HUES6 (cell line): Measurements from ENCODE around the gene DDN.

ENCODE experiments used
- H3K27ac ChIP-seq: 2 replicates; pipeline ENCODE4 v1.7.0; 2013; ENCODE audit warnings: low read depth, mild to moderate bottlenecking, low read length, inconsistent platforms
- H3K27me3 ChIP-seq: 2 replicates; pipeline ENCODE4 v1.6.1; 2013; ENCODE audit warnings: low read length; ENCODE audit not compliant: control insufficient read depth, insufficient read depth
- H3K36me3 ChIP-seq: 2 replicates; pipeline ENCODE4 v1.6.1; 2013; ENCODE audit warnings: low read length; ENCODE audit not compliant: control insufficient read depth, insufficient read depth
- H3K4me1 ChIP-seq: 2 replicates; pipeline ENCODE4 v1.6.1; 2013; ENCODE audit warnings: low read length; ENCODE audit not compliant: control insufficient read depth, insufficient read depth
- H3K4me3 ChIP-seq: 2 replicates; pipeline ENCODE4 v1.5.1; 2013; ENCODE audit warnings: low read depth, low read length
- H3K9ac ChIP-seq: one replicate; pipeline ENCODE4 v1.6.1; 2013; ENCODE audit warnings: mild to moderate bottlenecking, low read length
- H3K9me3 ChIP-seq: 2 replicates; pipeline ENCODE4 v1.6.1; 2013; ENCODE audit warnings: low read depth, low read length; ENCODE audit not compliant: control insufficient read depth, insufficient read depth

DDN gene

GRCh38 chr12:49030119-49030518 is 30.9 kb upstream of the DDN start:
- H3K4me1 ChIP-seq: no peaks in the 10 kb centered on the region
- no peaks in the 10 kb centered on the region for H3K27me3 ChIP-seq
- no peak overlapping the region for H3K27ac ChIP-seq
- peaks cover 100% of the 10 kb centered on the region for H3K36me3 ChIP-seq
- no peak overlapping the region for H3K4me3 ChIP-seq
- no peaks in the 10 kb centered on the region for H3K9me3 ChIP-seq
- no peak overlapping the region for H3K9ac ChIP-seq

- Histone ChIP-seq H3K4me1 (no peaks in the 10 kb centered on the region), H3K36me3 (peaks cover 100% of the 10 kb centered on the region), H3K27me3 (no peaks in the 10 kb centered on the region), H3K4me3 (no peak overlapping the region), H3K27ac (no peak overlapping the region), H3K9ac (no peak overlapping the region), H3K9me3 (no peaks in the 10 kb centered on the region)
Measured at GRCh38 chr12:49028666-49029275, 29.6 kb upstream of the DDN start.

- Histone ChIP-seq H3K27me3 (no peaks in the 10 kb centered on the region), H3K36me3 (peaks cover 100% of the 10 kb centered on the region), H3K27ac (no peak overlapping the region), H3K9me3 (no peaks in the 10 kb centered on the region), H3K9ac (no peak overlapping the region), H3K4me3 (no peak overlapping the region), H3K4me1 (no peaks in the 10 kb centered on the region)
Measured at GRCh38 chr12:49027846-49028555, 28.8 kb upstream of the DDN start.

GRCh38 chr12:49026678-49027480 is 27.7 kb upstream of the DDN start:
- no peaks in the 10 kb centered on the region for H3K9me3 ChIP-seq
- H3K36me3 ChIP-seq: peaks cover 100% of the 10 kb centered on the region
- H3K4me3 ChIP-seq: no peak overlapping the region
- no peaks in the 10 kb centered on the region for H3K27me3 ChIP-seq
- no peak overlapping the region for H3K27ac ChIP-seq
- H3K9ac ChIP-seq: no peak overlapping the region
- H3K4me1 ChIP-seq: no peaks in the 10 kb centered on the region

GRCh38 chr12:49026101-49026500 is 26.9 kb upstream of the DDN start:
- Histone ChIP-seq H3K27me3 (no peaks in the 10 kb centered on the region), H3K4me1 (no peaks in the 10 kb centered on the region), H3K9me3 (no peaks in the 10 kb centered on the region), H3K36me3 (peaks cover 100% of the 10 kb centered on the region), H3K27ac (no peak overlapping the region), H3K4me3 (no peak overlapping the region), H3K9ac (no peak overlapping the region)

- Histone ChIP-seq H3K9me3 (no peaks in the 10 kb centered on the region), H3K4me3 (no peak overlapping the region), H3K36me3 (peaks cover 93% of the 10 kb centered on the region), H3K9ac (no peak overlapping the region), H3K27ac (no peak overlapping the region), H3K27me3 (no peaks in the 10 kb centered on the region), H3K4me1 (no peaks in the 10 kb centered on the region)
Measured at GRCh38 chr12:49025463-49025862, 26.3 kb upstream of the DDN start.

GRCh38 chr12:49024543-49024942 is 25.4 kb upstream of the DDN start:
- Histone ChIP-seq H3K4me3 (no peak overlapping the region), H3K9me3 (no peaks in the 10 kb centered on the region), H3K27me3 (no peaks in the 10 kb centered on the region), H3K27ac (no peak overlapping the region), H3K9ac (no peak overlapping the region), H3K4me1 (peaks cover 4% of the 10 kb centered on the region; the same call in 1 of the 2 replicates), H3K36me3 (peaks cover 84% of the 10 kb centered on the region)

- peaks cover 7% of the 10 kb centered on the region; the same call in 1 of the 2 replicates for H3K4me1 ChIP-seq
- no peak overlapping the region for H3K4me3 ChIP-seq
- H3K27me3 ChIP-seq: no peaks in the 10 kb centered on the region
- peaks cover 77% of the 10 kb centered on the region for H3K36me3 ChIP-seq
- H3K9me3 ChIP-seq: no peaks in the 10 kb centered on the region
- H3K9ac ChIP-seq: no peak overlapping the region
- no peak overlapping the region for H3K27ac ChIP-seq
Measured at GRCh38 chr12:49023812-49024211, 24.6 kb upstream of the DDN start.

GRCh38 chr12:49022558-49023178 is 23.5 kb upstream of the DDN start:
- Histone ChIP-seq H3K27me3 (no peaks in the 10 kb centered on the region), H3K4me3 (no peak overlapping the region), H3K9ac (no peak overlapping the region), H3K4me1 (peaks cover 9% of the 10 kb centered on the region), H3K27ac (no peak overlapping the region), H3K36me3 (peaks cover 65% of the 10 kb centered on the region), H3K9me3 (no peaks in the 10 kb centered on the region)

- Histone ChIP-seq H3K36me3 (peaks cover 53% of the 10 kb centered on the region), H3K9ac (no peak overlapping the region)
Measured at GRCh38 chr12:49021292-49021915, 22.2 kb upstream of the DDN start.

More at GRCh38 chr12:49021292-49021915, 22.2 kb upstream of the DDN start:
- Histone ChIP-seq H3K4me3 (no peak overlapping the region), H3K9me3 (no peaks in the 10 kb centered on the region), H3K27me3 (no peaks in the 10 kb centered on the region), H3K27ac (no peak overlapping the region), H3K4me1 (peaks cover 12% of the 10 kb centered on the region)
